PC-3 (cell line): ENCODE results near the gene FXYD5.

Experiments
- EZH2 ChIP-seq: fragments of 300-600 bp; sonication (generic); IDR thresholded peaks from one replicate; pipeline ENCODE4 v1.6.1; 2017; ENCODE audit warnings: antibody characterized with exemption, mild to moderate bottlenecking, low read length; ENCODE audit not compliant: unreplicated experiment
- TF ChIP-seq, protein P1 (sequence below): fragments of 300-600 bp; sonication (generic); conservative IDR thresholded peaks from 2 replicates; pipeline ENCODE4 v1.5.1; 2017; ENCODE audit warnings: antibody characterized with exemption, low read depth, mild to moderate bottlenecking, low read length

DNA sequence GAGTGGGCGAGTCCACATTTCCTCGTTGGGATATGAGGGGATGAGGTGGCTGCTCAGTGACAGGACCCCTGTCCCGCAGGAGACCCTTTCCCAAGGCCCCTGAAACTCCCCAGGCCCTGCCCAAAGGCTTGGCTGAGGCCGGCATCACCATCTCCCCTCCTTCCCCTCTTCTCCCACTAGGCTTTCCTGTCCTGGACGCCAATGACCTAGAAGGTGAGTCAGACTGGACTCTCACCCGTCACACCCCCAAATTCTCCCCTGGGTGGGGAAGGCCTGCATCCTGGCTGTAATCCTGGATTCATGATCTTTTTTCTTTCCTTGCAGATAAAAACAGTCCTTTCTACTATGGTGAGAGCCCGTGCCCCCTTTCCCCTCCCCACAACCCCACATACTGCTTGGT, 33.6 kb upstream of the FXYD5 start:
- TF ChIP-seq, protein P1, sequence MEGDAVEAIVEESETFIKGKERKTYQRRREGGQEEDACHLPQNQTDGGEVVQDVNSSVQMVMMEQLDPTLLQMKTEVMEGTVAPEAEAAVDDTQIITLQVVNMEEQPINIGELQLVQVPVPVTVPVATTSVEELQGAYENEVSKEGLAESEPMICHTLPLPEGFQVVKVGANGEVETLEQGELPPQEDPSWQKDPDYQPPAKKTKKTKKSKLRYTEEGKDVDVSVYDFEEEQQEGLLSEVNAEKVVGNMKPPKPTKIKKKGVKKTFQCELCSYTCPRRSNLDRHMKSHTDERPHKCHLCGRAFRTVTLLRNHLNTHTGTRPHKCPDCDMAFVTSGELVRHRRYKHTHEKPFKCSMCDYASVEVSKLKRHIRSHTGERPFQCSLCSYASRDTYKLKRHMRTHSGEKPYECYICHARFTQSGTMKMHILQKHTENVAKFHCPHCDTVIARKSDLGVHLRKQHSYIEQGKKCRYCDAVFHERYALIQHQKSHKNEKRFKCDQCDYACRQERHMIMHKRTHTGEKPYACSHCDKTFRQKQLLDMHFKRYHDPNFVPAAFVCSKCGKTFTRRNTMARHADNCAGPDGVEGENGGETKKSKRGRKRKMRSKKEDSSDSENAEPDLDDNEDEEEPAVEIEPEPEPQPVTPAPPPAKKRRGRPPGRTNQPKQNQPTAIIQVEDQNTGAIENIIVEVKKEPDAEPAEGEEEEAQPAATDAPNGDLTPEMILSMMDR, result no peak
- TF ChIP-seq EZH2, result no peak
